Glomerular endothelial cell (primary cell): ENCODE data around the gene RIMS1. TPM values are rescaled to one million over a fixed set of nuclear protein-coding genes. Genes with fewer than 3 reads are reported as not detected.
"Not testable (repeated sequence)": the region's sequence is repeated elsewhere in the genome, so short reads cannot be mapped to it uniquely, and the experiment has no call there.

Source experiments
- DNase-seq: peaks from one replicate; pipeline ENCODE4 v3.0.0-alpha.2; 2011; ENCODE audit warnings: low read depth, low spot score; ENCODE audit errors: extremely low read depth
- total RNA-seq: library from RNA; depleted of rRNA; stranded (reverse); fragments of >200 nt; gene quantifications from 2 replicates; pipeline ENCODE4 v1.2.3, GENCODE V29; 2015

Gene RIMS1
- total RNA-seq, 1 donor from 2014 or later = 0.64 TPM

GRCh38 chr6:71979911-71980310 lies 93.6 kb downstream of the RIMS1 start:
- DNase-seq = no peak

- DNase-seq = no peak
Measured at GRCh38 chr6:71982389-71982788, 96.0 kb downstream of the RIMS1 start.

GRCh38 chr6:71983131-71983530 lies 96.8 kb downstream of the RIMS1 start:
- no peak for DNase-seq

- DNase-seq = no peak
Measured at GRCh38 chr6:71994705-71995271, 108.4 kb downstream of the RIMS1 start.

GRCh38 chr6:71997341-71997740 lies 111.0 kb downstream of the RIMS1 start:
- DNase-seq = no peak

GRCh38 chr6:72002415-72002814 lies 116.1 kb downstream of the RIMS1 start:
- no peak for DNase-seq

GRCh38 chr6:72006591-72006990 lies 120.2 kb downstream of the RIMS1 start:
- DNase-seq = not testable (repeated sequence)

- DNase-seq = no peak
Measured at GRCh38 chr6:72022830-72023229, 136.5 kb downstream of the RIMS1 start.

GRCh38 chr6:72031471-72031870 lies 145.1 kb downstream of the RIMS1 start:
- no peak for DNase-seq

GRCh38 chr6:72032086-72032485 lies 145.7 kb downstream of the RIMS1 start:
- no peak for DNase-seq

GRCh38 chr6:72035486-72035885 lies 149.1 kb downstream of the RIMS1 start:
- no peak for DNase-seq

- no peak for DNase-seq
Measured at GRCh38 chr6:72035966-72036365, 149.6 kb downstream of the RIMS1 start.

GRCh38 chr6:72037006-72037405 lies 150.7 kb downstream of the RIMS1 start:
- no peak for DNase-seq

- DNase-seq = no peak
Measured at GRCh38 chr6:72040111-72040510, 153.8 kb downstream of the RIMS1 start.

GRCh38 chr6:72042088-72042487 lies 155.7 kb downstream of the RIMS1 start:
- no peak for DNase-seq

GRCh38 chr6:72048080-72048479 lies 161.7 kb downstream of the RIMS1 start:
- no peak for DNase-seq

GRCh38 chr6:72049376-72049775 lies 163.0 kb downstream of the RIMS1 start:
- DNase-seq = no peak

GRCh38 chr6:72061286-72061685 lies 174.9 kb downstream of the RIMS1 start:
- DNase-seq = no peak

- DNase-seq = no peak
Measured at GRCh38 chr6:72064399-72064975, 178.1 kb downstream of the RIMS1 start.

GRCh38 chr6:72078096-72078495 lies 191.7 kb downstream of the RIMS1 start:
- DNase-seq = no peak

- no peak for DNase-seq
Measured at GRCh38 chr6:72080260-72080941, 194.1 kb downstream of the RIMS1 start.

- DNase-seq = no peak
Measured at GRCh38 chr6:72081871-72082270, 195.5 kb downstream of the RIMS1 start.
